HG02642 (cell line): ENCODE data around the gene SLC12A8.

Experiments
- ATAC-seq: cut with Tn5 transposase; IDR thresholded peaks from one replicate; pipeline ENCODE4 v1.9.1; 2021; ENCODE audit warnings: mild to moderate bottlenecking; ENCODE audit not compliant: unreplicated experiment, poor library complexity

Gene SLC12A8

DNA sequence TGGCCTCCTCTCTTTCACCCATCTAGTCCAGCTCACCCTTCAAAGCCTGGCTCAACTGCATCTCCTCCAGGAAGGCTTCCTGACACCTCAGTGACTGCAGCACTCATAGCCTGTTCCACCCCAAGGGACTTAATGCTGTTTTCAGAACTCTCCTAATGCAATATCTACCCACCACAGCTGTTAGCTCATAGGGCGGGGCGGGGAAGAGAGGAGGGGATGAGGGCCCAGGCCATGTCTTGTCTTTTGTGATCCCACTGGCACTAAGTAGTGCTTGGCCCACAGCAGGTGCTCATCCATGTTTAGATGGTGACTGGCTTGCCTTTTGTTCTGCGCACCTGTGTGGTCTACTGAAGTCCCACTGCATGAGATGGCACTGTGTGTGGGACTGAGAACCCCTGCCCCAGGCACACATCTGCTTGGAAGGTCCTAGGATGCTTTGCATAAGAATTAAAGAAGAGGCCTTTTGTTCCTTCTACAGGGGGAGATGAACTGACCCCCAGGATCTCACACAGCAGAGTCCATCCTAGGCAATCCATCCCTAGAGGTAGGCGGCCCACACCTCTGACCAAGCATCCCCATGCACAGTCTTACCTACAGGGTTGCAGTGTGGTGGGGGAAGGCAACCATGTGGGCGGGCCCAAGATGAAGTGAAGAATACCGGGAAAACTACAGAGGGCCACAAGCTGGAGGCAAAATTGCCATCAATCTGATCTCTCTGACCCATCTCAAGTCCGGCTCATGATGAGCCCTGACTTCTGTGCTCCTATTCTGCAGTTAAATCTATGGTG, 23.0 kb downstream of the SLC12A8 start:
- ATAC-seq = no peak

DNA sequence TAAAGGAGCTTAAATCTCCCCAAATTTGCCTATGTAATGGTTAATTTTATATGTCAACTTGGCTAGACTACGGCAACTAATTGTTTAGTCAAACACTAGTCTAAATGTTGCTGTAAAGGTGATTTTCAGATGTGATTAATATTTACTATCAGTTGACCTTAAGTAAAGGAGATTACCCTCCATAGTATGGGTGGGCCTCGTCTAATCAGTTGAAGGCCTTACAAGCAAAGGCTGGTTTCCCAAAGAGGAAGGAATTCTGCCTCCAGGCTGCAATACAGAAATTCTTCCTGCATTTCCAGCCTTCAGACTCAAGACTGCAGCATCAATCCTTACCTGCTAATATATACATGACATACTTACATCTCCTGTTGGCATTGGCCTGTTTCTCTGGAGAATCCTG, 23.6 kb downstream of the SLC12A8 start:
- no peak for ATAC-seq

DNA sequence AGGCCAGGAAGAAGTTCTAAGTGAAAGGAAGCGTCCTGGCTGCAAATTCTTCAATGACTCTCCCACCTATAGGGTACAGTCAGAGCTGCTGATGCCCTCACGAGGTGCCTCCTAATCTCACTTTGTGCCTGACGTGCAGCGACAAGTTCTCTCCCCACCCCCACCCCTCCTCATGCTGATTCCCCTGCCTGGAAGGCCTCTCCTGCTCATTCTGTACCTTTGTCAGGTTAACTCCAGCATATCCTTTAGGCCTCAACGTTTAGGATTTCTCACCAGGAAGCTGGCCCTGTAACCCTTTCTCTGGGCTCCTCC, 25.0 kb downstream of the SLC12A8 start:
- no peak for ATAC-seq

DNA sequence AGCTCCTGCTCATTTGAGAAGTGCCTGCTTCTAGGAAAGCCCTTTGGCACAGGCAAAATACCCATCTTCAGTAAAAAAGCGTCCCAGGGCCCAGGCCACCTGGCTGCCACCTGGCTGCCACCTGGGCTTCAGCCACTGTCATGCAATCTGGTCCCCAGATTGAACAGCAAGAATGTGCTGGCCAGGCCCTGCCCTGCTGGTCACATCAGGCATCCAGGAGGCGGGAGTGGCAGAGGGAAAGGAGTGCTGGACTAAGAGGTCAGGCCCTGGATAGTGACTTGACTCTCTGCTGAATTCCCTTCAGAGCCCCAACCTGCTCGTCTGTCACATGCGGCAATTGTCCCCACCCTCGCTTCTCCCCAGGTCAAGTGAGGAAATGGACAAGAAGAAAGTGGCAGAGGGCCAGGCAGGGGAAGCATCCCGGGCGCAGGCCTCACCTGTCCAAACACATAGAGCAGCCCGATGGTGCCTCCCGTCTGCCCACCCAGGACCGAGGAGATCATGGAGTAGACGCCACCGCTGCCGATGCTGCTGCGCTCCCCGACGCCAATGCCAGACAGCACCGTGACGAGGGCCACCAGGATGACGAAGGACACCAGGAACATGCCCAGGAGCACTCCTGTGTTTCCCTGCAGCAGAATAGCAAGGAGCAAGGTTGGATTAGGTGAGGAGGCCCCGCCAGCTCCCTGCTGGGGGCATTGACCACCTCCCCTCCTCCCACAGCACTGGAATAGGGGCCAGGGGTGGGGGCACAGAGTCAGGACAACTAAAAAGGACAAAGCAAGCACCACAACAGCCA, 25.5 kb downstream of the SLC12A8 start:
- peak; percentile 10 for ATAC-seq

DNA sequence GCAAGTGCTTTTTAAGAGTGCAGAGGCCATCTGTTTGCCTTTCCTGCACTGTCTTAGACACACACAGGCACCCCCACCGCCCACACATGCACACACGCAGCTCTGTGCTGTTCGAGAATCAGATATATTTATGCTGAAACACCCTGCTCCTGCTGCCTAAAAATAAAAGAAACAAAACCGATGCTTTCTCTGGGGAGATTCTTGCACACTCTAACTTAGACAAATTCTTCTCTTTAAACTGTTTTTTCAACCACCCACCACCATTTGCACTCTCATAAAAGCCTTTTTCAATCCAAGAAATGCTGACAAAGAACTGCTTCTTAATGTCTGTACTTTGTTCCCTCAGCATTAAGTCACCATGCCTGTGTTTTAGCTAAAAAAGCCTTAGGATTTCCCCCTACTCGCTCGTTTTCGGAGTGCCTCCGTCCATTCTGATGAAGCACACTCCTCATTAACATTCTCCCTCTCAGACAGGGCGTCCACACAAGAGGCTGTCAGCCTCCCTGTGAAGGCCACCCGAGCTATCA, 26.2 kb downstream of the SLC12A8 start:
- peak; percentile 82 for ATAC-seq

DNA sequence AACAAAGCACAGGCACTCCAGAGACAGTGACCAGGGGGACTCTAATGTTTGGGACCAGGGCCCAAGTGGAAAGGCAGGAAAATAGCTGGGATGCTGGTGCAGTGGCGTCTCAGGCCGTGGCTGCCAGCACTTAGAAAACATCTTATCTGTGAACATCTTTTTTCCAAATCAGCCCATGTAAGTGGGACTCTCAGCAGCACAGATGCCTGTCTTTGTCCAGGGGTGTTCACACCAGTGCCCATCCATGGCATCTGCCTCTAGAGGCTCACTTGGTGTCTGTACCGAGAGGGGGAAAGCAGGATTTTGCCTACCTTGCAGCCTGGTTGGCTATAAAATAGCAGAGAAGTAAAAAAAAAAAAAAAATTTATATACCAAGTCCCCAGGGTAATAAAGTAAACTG, 26.7 kb downstream of the SLC12A8 start:
- peak; percentile 9 for ATAC-seq

DNA sequence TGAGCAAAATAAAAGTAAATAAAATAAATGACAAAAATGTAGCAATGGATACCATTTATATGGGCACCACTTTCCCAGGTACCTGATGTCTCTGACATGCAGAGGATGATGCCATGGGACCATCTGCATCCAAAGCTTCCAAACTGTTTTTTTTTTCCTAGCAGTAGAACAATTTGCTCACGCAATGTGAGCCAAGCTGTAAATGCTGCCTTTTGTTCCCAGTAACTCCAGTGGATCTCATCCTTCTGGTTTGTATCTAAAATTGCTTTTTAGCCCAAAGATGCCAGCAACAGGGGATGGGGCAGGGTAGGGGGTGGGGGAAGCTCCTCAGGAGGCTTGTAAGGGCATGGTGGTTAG, 32.7 kb downstream of the SLC12A8 start:
- ATAC-seq = no peak

DNA sequence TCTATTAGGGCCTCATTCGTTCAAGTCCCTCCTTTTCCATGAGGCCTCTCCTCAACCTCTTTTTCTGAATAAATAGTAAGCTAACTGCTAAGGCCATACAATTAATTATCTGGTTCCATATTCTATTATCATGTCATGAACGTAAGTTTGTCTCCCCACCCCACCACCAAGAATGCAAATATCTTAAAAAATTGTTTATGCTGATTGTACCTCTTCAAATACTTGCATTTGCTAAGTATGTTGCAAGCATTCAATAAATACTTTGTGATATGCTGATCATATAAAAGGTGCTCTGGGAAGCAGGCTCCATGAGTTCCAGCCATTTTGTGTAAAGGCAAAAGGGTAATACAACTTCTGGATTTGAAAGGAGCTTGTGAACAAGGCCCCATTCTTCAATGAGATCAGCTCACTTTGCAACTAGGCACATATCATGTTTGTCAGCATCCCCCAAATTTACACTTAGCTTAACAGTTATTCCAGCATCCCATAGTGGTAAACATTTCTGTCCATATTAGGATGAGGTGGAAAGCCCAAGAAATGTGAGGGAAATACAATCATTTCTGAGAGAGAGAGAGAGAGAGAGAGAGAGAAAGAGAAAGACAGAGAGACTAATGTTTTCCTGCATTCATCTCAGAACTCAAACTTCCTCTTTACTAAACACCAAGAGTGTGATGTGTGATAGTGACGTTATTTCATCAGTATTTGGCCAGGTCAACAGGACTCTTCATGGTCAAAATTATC, 33.2 kb downstream of the SLC12A8 start:
- ATAC-seq = peak; percentile 59

DNA sequence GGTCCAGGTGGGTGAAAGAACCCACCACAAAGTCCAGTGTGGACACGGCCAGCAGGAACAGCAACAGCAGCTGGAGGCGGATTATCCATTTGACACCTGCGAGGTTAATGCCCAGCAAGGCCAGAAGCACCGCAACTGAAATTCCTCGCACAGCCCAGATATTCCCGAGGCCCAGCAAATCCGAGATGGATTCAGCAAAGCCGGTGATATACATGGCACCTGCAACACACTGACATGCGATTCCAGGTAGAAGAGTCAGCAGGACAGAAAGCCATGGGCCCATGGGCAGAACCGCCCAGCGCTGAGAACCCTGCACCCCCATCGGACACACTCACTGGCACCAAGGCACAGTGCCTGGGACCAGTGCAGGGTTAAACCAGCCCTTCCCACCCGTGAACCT, 34.8 kb downstream of the SLC12A8 start:
- no peak for ATAC-seq

DNA sequence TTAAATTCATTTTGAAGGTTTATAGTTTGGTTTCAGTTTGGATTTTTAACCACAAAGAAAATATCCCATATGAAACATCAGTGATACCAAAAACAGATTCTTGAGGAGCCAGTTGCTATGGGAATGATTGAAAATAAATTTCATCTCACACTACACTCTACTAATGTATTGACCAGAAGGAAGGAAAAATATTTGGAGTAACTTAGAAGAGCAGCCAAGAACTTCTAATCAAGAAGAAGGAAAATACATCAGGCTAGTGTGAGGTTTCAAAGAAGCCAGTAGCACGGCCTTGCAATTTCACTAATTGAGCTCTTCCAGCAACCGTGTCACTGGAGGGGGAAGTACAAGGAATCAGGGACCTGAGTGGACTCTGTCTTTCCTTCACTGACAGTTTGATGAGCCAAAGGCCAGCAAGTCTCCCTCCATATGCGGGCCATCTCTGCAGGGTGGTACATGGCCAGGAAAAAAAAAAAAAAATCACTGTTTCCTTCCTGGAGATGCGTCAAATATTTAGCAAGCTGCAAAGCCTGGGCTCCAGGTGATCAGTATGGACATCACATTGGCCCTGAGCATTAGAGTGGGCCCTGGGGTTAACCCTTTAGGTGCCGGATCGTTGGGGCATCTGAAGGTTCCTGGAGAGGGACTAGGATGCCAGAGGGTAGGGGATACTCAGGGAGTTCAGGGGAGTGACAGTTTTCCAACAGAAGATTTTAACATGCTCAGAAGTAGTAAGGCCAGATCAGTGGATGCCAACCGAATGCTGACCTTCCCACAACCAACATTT, 37.1 kb downstream of the SLC12A8 start:
- ATAC-seq = no peak

DNA sequence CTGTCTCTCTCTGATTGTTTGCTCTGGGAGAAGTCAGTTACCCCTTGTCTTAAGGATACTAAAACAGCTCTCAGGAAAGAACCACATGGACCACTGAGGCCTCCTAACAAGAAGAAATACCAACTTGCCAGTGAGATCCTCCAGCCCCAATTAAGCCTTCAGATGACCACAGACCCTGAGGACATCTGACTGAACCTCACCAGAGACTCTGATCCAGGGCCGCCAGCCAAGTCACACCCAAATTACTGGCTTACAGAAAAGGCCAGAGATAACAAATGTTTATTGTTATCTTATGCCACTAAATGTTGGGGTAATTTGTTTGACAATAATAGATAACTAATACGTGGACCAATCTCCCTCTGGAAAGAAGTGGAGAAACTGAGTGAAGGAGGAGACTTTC, 40.2 kb downstream of the SLC12A8 start:
- ATAC-seq = no peak

DNA sequence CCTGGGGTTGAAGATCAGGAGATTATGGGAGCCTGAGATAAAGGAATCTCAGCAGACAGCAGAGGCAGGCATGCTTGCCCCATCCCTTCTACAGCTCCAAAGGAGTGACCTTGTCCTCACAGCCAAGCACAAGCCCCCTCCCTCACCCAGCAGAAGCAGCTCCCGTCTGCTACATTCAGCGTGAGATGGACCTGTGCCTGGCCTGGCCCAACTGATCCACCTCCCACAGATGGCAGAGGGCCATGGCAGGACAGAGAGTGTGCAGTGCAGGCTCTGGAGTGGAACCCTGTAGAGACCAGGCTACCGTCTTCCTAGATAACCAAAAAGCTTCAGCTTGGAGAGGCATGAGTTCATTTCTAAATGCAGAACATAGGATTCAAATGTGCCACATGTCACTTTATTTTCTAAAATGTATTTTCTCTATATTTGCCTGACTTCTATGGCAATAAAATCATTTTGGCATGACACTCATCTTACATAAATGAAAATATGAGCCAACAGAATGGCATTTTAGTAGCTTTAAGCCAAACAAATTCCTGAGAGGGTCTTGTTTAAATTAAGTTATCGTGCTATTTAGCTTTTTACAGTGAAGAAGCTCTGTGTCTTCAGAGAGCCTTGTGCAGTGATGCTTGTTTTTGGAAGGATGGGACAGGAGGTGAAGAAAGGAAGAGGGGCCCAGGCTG, 43.7 kb downstream of the SLC12A8 start:
- no peak for ATAC-seq

DNA sequence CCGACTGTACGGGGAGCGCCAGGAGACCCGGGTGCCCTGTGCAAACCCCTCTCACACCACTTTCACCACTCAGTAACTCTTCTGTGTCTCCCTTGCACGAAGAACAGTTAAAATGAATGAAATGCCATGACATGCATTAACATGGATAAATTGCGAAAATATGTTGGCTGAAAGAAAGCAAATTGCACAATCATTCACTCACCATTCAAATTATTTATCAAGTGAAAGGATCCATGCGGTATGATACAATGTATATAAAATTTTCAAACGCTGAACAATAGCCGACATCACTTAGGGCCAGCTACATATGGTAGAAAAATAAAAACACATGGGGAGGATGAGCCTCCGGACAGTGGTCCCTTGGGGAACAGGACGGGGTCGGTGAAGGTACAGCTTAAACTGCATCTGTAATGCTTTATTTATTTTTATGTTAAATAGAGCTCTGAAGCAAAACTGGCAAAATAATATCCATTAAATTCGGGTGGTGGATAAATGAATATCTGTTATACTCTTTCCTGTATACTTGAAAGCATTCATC, 45.9 kb downstream of the SLC12A8 start:
- no peak for ATAC-seq

DNA sequence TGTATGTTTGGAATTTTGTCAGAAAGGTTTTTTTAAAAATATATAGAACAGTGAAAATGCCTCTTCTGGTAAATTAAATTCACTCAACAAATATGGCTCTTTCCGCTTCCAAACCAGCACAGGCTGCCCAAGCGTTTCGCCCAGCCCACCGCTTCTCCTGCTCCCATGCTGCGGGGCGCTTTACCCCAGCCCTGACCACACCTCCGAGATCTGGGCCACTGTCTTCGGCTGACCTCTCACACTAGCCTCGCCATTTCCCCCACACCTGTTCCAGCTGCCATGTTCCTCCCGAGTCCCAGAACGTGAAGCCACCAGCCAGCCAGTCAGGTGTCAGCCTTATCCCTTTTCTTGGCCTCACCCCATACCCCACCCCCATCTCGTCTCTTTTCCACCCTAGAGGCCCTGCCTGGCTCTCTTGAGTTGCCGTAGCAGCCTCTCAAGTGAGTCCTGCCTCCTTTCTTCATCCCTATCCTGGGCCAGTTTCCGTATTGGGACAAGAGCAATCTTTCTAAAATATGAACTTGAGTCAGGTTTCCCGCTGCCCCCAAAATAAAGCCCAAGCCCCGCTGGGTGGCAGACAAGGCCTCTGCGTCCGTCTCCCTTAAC, 46.5 kb downstream of the SLC12A8 start:
- no peak for ATAC-seq

DNA sequence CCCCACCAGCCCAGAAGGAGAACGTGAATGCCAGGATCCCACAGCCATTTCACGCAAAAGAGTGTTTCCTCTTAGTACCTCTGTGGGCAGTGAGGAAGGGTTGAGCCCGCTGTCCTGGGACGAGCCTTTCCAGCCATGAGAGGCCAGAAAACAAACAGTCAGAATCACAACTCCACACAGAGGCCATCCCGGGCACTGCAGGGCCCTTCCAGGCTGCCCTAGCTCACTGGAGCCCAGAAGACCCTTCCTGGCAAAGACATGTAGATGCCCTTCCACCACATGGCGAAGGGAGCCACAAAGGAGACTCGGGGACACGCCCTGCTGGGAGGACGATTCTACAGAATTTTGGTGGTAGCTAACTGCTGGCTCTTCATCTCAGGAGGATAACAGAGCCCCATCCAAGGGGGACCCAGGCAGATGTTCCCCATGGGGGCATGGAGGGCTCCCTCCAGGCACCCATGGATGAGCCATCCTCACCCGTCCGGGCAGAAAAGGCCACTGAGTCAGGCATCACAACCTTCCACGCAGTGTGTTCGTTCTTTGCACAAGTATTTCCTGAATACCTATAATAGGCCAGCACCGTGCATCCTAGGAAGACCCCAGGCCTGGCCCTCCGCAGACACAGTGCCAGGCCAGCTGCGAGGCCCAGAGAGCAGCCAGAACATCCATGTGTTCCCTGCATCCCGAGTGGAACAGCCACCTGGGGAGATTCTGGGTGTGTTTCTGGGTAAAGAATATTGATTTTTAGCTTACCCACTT, 47.2 kb downstream of the SLC12A8 start:
- no peak for ATAC-seq

DNA sequence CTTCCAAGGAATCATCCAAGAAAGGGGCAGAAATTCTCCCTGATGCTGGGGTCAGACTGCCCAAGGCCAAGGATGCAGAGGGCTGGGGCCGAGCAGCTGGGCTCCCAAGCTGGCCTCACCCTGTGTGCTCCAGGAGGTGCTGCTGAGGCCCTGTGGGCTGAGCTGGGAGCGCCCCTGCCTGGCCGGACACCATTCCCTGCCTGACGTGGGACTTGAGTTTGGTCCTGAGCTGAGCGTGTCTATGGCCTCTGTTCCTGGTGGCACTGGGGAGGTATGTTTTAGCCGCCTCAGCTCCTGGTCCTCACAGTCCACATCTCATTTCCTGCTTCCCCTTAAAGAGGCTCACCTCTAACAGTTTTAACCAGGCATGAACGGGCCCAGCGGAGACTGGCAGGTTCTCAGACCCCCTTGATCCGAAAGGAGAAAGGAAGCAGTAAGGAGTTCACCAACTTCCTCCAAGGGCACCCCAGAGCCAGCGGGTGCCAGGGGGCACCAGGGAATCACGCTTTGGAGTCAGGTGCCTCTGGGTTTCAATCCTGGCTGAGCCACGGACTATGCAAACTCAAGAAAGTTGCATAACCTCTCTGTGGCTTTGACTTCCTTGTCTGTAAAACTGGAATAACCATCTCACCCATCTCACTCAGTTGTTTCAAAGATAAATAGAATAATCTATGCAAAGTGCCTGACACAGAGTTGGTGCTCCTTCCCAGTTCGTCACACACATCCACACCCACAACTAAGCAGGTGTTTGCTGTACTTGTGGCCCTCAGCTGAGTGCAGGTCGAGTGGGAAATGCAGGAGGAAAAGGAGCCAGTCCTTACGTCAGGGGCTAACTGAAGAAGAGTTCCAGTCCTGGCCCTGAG, 48.6 kb downstream of the SLC12A8 start:
- no peak for ATAC-seq

DNA sequence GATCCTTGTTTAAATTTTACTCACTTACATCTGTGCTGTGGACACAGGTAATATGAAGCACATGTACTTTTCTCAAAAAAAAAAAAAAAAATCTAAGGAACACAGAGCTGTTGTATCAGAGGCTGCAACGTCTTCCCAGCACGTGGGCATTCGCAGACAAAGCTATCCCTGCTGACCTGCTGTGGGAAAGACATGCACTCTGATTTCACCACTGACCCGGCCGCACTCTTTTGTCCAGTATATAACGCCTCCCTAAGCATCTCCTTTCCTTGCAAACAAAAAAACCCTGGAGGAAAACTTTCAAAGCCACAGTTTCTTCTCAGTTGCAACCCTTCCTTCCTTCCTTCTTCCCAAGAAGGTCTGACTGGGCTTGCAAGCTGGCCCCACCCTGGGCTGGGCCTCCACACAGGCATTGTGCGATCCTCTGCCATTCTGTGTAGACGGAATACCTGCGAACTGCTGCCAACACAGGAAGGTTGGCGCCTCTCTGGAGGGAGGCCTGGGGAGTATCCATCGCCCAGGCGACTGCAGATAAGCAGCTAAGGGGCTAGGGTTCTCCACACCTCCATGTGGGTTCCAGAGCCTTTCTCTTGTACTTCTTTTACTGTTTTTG, 50.8 kb downstream of the SLC12A8 start:
- ATAC-seq = no peak
